ENCODE results near the gene CCDC148. TPM values are rescaled to one million over a fixed set of nuclear protein-coding genes. Genes with fewer than 3 reads are reported as not detected.

Gene CCDC148
- total and polyA plus RNA-seq, 2 donors (not counting 3 experiments of a cell fraction or from before 2014, with no cell fraction given): 0.04 to 0.69 TPM

GRCh38 chr2:158413581-158413980, 43.0 kb downstream of the CCDC148 start:
- no peak for FAIRE-seq
- dilution Hi-C loops (cut with MboI; ENCODE audit: extremely low pct_ligation_motif_present, low sequenced_read_pairs): no loop called here

More at GRCh38 chr2:158413581-158413980, 43.0 kb downstream of the CCDC148 start:
- no peak overlapping the region for H3K4me3 ChIP-seq (replicated peaks in 1 of 3; ENCODE audit: insufficient read depth in 1 of 3, low read depth in 1 of 3, low read length in 3 of 3)
- CTCF ChIA-PET: interaction anchor here (1.3 kb wide), 1 partner anchor 11 kb away, joined by 3 read pairs; no protein-coding TSS in a partner anchor
- no peak overlapping the region for H2AFZ ChIP-seq (ENCODE audit: low read depth, low read length)
- H3K9me3 ChIP-seq (replicated peaks; ENCODE audit: control insufficient read depth, insufficient read depth, low read length): no peaks in the 10 kb centered on the region
- no peaks in the 10 kb centered on the region for H4K20me1 ChIP-seq (replicated peaks; ENCODE audit: control insufficient read depth, extremely low read depth, insufficient read depth, low read length)
- H3K79me2 ChIP-seq (ENCODE audit: control insufficient read depth, insufficient read depth, low read length): no peaks in the 10 kb centered on the region
- H3K36me3 ChIP-seq (ENCODE audit: control insufficient read depth in 2 of 2, extremely low read depth in 1 of 2, insufficient read depth in 2 of 2, low read length in 2 of 2): no peaks in the 10 kb centered on the region
- H3K27ac ChIP-seq (ENCODE audit: insufficient read depth, low read depth, low read length): no peak overlapping the region
- no peak overlapping the region for H3K4me2 ChIP-seq (ENCODE audit: insufficient read depth, low read length)
- POLR2A ChIA-PET: no interaction called here
- no peaks in the 10 kb centered on the region for H3K9me1 ChIP-seq (replicated peaks; ENCODE audit: control insufficient read depth, extremely low read depth, insufficient read depth, low read length)
- no peaks in the 10 kb centered on the region for H3K4me1 ChIP-seq (ENCODE audit: control insufficient read depth, extremely low read depth, insufficient read depth, low read length)
- H3K27me3 ChIP-seq (ENCODE audit: control insufficient read depth in 2 of 2, insufficient read depth in 2 of 2, low read length in 2 of 2): peaks cover 2 to 6% of the 10 kb centered on the region in 2 experiments
- no TSS peak for BruUV-seq (replicated peaks)
- TF ChIP-seq CTCF (IDR thresholded peaks at IDR 0.05; ENCODE audit: extremely low read depth in 1 of 2, insufficient read depth in 1 of 2, low read depth in 1 of 2, low read length in 2 of 2) (no peak), JUN (IDR thresholded peaks at IDR 0.05; ENCODE audit: borderline replicate concordance, insufficient read depth, insufficient read length, low read depth) (no peak), MYC (IDR thresholded peaks at IDR 0.05; ENCODE audit: low read depth, low read length) (no peak), FOS (IDR thresholded peaks at IDR 0.05; ENCODE audit: borderline replicate concordance, insufficient read depth, low read length) (no peak), POLR2AphosphoS5 (IDR thresholded peaks at IDR 0.05; ENCODE audit: insufficient read depth, low read depth, low read length) (no peak), POLR2A (IDR thresholded peaks at IDR 0.05; ENCODE audit: low read depth, low read length) (no peak), MAX (IDR thresholded peaks at IDR 0.05; ENCODE audit: insufficient read depth, insufficient read length) (no peak)
- intact Hi-C loops (cut with micrococcal nuclease): no loop called here
- no peak overlapping the region for H3K9ac ChIP-seq (replicated peaks; ENCODE audit: extremely low read depth, insufficient read depth, low read length)
- DNase-seq (ENCODE audit: low read depth, low spot score): no peak

Data from endothelial cell of umbilical vein (primary cell).